ENCODE results near the gene APPL2. TPM values are rescaled to one million over a fixed set of nuclear protein-coding genes. Genes with fewer than 3 reads are reported as not detected.

APPL2 gene
- total RNA-seq = 21.6 TPM
- long read RNA-seq, transcript APPL2-201 (21 exons, 3,239 nt) = major isoform, 54 of 67 reads
- long read RNA-seq, partial matches to known transcripts = 6 of 67 reads
- long read RNA-seq, other reads (novel, unspliced or antisense) = 5 of 67 reads

- intact Hi-C loops (cut with DNase I) = no loop called here
- peak; percentile 95 for DNase-seq
- peak; percentile 95 for ATAC-seq (ENCODE audit: poor library complexity)
Observed at GRCh38 chr12:105235732-105236476, at the start of gene APPL2. TSS of gene APPL2 (minus strand) at chr12:105236174. CDS start at chr12:105236012, 162 bp downstream.

GRCh38 chr12:105285378-105285777, 49.4 kb upstream of the APPL2 start:
- intact Hi-C loops (cut with DNase I) = loop anchor here (10.0 kb wide), 1 partner anchor 99 kb away; no protein-coding TSS in a partner anchor
- ATAC-seq (ENCODE audit: poor library complexity) (no peak), DNase-seq (no peak)

DNA sequence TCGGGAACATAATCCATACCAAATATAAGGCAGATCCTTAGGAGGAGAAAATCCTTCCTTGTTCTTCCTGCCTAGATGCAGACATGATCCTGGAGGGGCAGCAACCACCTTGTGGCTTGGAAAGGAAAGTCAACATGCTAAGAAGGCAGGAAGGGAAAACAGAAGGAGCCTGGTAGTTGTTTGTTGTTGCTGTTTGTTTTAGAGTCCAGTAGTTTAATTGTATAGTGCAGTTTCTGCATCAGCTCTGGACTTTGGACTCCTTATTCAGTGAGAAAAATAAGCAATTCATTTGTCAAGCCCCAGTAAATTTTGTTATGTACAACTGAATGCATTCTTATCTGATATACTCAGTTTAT, 45.7 kb upstream of the APPL2 start:
- intact Hi-C loops (cut with DNase I) = loop anchor here (10.0 kb wide), 1 partner anchor 103 kb away; no protein-coding TSS in a partner anchor
- ATAC-seq (ENCODE audit: poor library complexity) = no peak
- no peak for DNase-seq

DNA sequence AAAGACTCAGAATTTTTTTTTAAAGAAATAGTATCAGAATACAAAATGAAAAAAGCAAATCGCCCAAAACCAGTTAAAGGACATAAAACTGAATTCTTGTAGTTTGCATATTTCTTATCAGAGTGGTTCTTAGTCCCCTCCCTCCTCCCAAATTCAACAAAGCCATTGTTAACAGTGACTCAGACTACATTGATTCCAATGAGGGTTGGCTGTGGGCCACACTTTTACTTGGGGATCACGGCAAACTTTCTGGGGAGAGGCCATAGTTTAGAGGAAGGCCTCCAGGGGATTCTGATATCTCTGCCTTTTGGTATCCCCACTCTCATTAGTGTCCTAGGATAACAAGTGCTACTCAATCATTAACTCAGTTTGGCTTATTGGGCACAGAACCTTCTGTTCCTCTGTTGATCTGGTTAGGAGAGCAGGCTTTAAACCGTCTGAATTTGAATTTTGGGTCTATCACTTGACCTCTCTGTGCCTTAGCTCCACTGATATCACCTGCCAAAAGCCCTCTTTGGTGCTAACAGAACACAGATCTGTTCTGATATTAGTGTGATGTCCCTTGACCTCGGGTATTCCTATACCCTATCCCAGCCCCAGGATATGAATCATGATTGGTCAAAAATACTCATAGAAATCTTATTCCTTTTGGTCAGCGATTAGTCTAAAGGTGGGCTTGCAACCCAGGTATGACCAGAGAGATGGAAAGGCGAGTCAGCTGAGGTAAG, 45.2 kb upstream of the APPL2 start:
- DNase-seq = no peak
- ATAC-seq (ENCODE audit: poor library complexity) = no peak
- intact Hi-C loops (cut with DNase I) = loop anchor here (10.0 kb wide), 1 partner anchor 104 kb away; no protein-coding TSS in a partner anchor

DNA sequence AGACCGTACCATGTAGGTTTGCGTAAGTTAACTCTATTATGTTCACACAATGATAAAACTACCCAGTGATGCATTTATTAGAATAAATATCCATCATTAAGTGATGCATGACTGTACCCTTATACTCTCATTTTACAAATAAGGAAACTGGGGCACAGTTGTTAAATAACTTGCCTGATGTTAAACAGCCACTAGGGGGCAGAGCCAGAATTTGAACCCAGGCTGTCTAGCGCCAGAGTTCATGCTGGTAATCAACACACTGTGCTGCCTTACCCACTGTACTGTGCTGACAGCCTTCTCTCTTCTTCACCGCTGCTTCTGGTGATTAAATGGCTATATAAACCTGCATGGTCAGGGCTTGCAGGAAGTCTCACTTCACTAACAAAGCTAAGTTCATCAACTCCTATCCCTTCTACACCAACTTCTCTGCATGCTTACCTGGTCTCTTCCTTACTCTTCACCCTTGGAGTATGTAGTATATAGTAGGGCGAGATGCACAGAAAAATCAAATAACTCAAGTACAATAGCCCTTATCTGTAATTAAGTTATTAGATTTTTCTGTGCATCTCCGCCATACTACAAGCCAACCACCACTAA, 43.6 kb upstream of the APPL2 start:
- ATAC-seq (ENCODE audit: poor library complexity) (peak; percentile 78), DNase-seq (no peak)
- intact Hi-C loops (cut with DNase I) = loop anchor here (10.0 kb wide), 1 partner anchor 105 kb away; no protein-coding TSS in a partner anchor

- intact Hi-C loops (cut with DNase I) = no loop called here
- ATAC-seq (ENCODE audit: poor library complexity) = no peak
- DNase-seq = no peak
Observed at GRCh38 chr12:105278043-105278697, 42.2 kb upstream of the APPL2 start.

DNA sequence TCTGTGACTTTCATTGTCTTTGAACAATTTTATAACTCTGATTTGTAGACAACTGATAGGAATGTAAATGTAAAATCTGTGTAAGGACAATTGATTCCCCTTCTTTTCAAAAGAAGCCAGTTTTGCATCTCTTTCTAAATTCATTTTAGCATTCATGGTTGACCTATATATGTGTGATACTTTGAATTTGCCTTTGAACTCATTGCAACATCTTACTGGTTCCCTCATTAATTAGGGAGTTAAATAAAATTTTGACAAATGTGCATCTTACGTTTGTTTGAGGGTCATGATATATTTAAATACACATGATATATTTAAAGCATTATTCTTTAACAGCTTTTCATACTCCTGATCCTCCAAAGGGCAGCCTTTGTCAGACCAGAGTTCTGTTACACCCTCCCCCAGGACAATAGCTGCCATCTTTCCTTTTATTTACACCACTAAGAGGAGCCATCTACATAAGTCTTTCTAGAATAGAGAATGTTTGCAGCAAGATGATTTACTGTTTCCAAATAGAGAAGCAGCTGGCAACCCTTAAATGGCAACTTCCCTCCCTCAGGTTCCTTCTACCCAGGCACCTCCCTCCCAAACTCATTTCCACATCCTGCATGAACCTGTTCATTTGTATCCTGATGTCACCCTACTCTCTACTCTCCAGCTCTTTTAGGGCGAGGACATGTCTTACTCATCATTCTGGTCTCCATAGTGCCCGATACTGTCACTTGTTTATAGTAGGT, 40.2 kb upstream of the APPL2 start:
- intact Hi-C loops (cut with DNase I) = no loop called here
- no peak for DNase-seq
- no peak for ATAC-seq (ENCODE audit: poor library complexity)

- DNase-seq (no peak), ATAC-seq (ENCODE audit: poor library complexity) (no peak)
- intact Hi-C loops (cut with DNase I) = no loop called here
Observed at GRCh38 chr12:105274571-105274970, 38.6 kb upstream of the APPL2 start.

DNA sequence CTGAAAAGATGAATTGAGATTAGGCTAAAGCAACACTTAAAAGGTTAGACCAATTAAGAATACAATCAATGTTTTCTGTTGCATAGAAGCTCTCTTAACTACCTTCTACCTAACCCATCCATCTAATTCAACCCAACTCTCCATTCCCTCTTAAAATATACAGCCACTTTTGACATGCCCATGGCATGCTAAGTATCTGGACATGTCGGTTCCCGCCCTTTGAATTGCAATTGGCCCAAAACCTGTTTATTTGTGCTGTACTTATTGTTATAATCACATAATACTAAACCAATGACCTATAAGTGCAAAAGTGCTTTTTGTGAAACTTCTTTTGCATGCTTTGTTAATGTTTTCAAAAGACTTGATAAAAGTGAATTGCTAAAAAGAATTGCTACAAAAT, 37.6 kb upstream of the APPL2 start:
- DNase-seq (no peak), ATAC-seq (ENCODE audit: poor library complexity) (no peak)
- intact Hi-C loops (cut with DNase I) = no loop called here

DNA sequence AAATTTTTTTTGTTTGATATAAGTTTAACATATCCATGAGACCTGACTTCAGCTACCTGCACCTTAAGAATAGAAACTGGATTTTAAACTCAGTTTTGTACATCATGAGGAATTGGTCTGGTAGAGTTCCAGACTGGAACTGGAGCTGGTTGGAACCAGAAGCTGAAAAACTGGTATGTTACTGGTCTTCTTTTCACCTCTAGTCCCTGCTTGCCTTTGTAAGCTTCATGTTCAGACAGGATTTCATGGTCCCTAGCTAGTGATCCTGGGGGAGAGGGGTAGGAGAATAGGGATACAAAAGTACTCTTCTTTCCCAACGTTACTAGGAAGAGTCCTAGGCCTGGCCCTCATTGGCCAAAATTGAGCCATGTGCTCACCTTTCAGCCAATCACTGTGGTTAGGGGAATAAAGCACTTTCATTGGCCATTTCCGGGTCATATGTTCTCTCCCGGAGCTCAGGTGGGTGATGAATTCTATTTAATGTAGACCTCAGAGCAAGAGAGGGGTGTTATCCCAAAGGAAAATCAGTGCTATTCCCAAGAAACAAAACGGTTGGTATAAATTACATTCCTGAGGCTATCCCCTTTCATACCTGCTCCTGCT, 36.9 kb upstream of the APPL2 start:
- ATAC-seq (ENCODE audit: poor library complexity) (no peak), DNase-seq (no peak)
- intact Hi-C loops (cut with DNase I) = no loop called here

- DNase-seq (no peak), ATAC-seq (ENCODE audit: poor library complexity) (no peak)
- intact Hi-C loops (cut with DNase I) = no loop called here
Observed at GRCh38 chr12:105272152-105272551, 36.2 kb upstream of the APPL2 start.

DNA sequence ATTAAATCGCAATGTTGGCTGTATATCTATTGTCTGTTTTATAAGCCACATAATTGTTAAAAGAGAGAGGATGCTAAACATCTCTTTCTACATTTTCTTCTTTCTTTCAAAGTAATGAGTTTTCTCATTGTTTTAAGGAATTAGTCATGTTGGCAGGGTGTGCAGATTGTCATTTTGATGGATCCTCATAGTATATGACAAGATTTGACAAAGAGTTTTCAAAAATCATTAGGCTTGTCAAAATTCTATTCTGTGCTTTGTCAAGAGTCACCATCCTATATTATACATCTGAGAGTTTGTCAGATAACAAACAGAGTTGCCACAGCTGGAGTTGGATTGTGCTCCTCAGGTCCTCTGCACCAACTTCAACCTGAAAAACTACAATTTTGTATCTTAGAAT, 35.4 kb upstream of the APPL2 start:
- intact Hi-C loops (cut with DNase I) = no loop called here
- no peak for DNase-seq
- ATAC-seq (ENCODE audit: poor library complexity) = no peak

- DNase-seq (no peak), ATAC-seq (ENCODE audit: poor library complexity) (no peak)
- intact Hi-C loops (cut with DNase I) = no loop called here
Observed at GRCh38 chr12:105270671-105271255, 34.8 kb upstream of the APPL2 start.

- intact Hi-C loops (cut with DNase I) = no loop called here
- DNase-seq = no peak
- ATAC-seq (ENCODE audit: poor library complexity) = no peak
Observed at GRCh38 chr12:105267711-105268110, 31.7 kb upstream of the APPL2 start.

GRCh38 chr12:105264771-105265170, 28.8 kb upstream of the APPL2 start:
- DNase-seq (no peak), ATAC-seq (ENCODE audit: poor library complexity) (no peak)
- intact Hi-C loops (cut with DNase I) = no loop called here

DNA sequence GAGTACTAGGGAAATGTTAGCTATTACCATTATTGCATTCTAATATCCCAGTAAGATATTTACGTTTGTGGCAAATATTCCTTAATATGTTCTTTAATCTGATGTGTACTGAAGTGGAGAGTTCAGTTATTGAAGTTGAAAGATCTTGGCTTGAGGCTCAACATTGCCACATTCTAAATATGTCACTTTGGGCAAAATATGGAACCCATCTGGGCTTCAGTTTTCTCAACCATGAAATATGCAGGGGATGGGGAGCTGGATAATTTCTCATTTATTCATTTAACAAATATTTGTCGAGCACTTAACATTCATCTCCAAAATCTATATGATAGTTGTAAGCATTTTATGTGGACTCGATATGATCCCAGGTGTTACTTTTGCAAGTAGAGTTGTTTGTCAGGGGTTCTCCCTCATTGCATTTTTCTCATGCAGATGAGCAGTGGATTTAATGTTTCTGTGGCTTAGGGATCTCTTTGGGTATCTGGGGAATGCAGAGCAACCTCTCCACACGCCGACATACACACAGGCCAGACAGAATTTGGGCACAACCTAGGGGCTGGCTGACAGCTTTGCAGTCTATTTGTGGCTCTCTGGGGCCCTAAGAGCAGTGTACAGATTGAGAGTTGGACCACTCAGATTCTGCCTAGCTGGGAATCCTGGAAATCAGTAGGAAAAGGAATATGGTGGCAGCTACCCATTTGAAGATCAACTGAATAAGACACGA, 26.6 kb upstream of the APPL2 start:
- intact Hi-C loops (cut with DNase I) = no loop called here
- DNase-seq (no peak), ATAC-seq (ENCODE audit: poor library complexity) (no peak)

GRCh38 chr12:105261010-105261409, 25.0 kb upstream of the APPL2 start:
- intact Hi-C loops (cut with DNase I) = no loop called here
- DNase-seq = no peak

More at GRCh38 chr12:105261010-105261409, 25.0 kb upstream of the APPL2 start:
- ATAC-seq (ENCODE audit: poor library complexity) = no peak
